Upper lobe of right lung (tissue), 1 donor: ENCODE measurements around the gene MATK. TPM values are rescaled to one million over a fixed set of nuclear protein-coding genes. Genes with fewer than 3 reads are reported as not detected.
A peak's percentile ranks its signal among the peaks of the same experiment; 100 is the strongest.

ENCODE experiments used
- ATAC-seq: fragments of 200-7000 bp; cut with Tn5 transposase; one replicate; pipeline ENCODE4 v1.9.1; 2020; ENCODE audit warnings: mild to moderate bottlenecking, moderate library complexity
- DNase-seq: peaks from one replicate; pipeline ENCODE4 v3.0.0-alpha.2; 2020
- H3K27ac ChIP-seq: fragments of 200-600 bp; one replicate; pipeline ENCODE4 v1.8.0; 2022
- H3K27me3 ChIP-seq: fragments of 200-600 bp; one replicate; pipeline ENCODE4 v1.8.0; 2022; ENCODE audit warnings: mild to moderate bottlenecking
- H3K36me3 ChIP-seq: fragments of 200-600 bp; one replicate; pipeline ENCODE4 v1.8.0; 2022
- H3K4me1 ChIP-seq: fragments of 200-600 bp; one replicate; pipeline ENCODE4 v1.8.0; 2022
- H3K4me3 ChIP-seq: fragments of 200-600 bp; one replicate; pipeline ENCODE4 v1.8.0; 2022; ENCODE audit warnings: mild to moderate bottlenecking
- H3K9me3 ChIP-seq: fragments of 200-600 bp; one replicate; pipeline ENCODE4 v1.8.0; 2022
- intact Hi-C: fragments of 100-400 bp; cut with DNase I; formaldehyde crosslinking; loops from one replicate; pipeline ENCODE4 v1.11.0; 2022
- total RNA-seq: library from RNA; stranded (reverse); fragmentation: NEBNext Ultra II Directional; extraction: Animal tissue kit (Norgen Biotek cat#: 25700); gene quantifications from one replicate; pipeline ENCODE4 v1.2.1, GENCODE V29; 2021
- TF ChIP-seq, protein P1 (sequence below): fragments of 200-600 bp; IDR thresholded peaks from one replicate; pipeline ENCODE4 v1.8.0; 2022; ENCODE audit warnings: antibody characterized with exemption
- donor health status: DM: no; HTN: yes; CAD: no; lungs with severe emphysema.

Gene MATK
- total RNA-seq, 1 donor from 2014 or later, result 22.6 TPM

- no peaks in the 10 kb centered on the region for H3K9me3 ChIP-seq
- no peaks in the 10 kb centered on the region for H3K27me3 ChIP-seq
- no peak overlapping the region for H3K27ac ChIP-seq
- intact Hi-C loops, result no loop called here
- no peak overlapping the region for H3K4me3 ChIP-seq
- TF ChIP-seq, protein P1, sequence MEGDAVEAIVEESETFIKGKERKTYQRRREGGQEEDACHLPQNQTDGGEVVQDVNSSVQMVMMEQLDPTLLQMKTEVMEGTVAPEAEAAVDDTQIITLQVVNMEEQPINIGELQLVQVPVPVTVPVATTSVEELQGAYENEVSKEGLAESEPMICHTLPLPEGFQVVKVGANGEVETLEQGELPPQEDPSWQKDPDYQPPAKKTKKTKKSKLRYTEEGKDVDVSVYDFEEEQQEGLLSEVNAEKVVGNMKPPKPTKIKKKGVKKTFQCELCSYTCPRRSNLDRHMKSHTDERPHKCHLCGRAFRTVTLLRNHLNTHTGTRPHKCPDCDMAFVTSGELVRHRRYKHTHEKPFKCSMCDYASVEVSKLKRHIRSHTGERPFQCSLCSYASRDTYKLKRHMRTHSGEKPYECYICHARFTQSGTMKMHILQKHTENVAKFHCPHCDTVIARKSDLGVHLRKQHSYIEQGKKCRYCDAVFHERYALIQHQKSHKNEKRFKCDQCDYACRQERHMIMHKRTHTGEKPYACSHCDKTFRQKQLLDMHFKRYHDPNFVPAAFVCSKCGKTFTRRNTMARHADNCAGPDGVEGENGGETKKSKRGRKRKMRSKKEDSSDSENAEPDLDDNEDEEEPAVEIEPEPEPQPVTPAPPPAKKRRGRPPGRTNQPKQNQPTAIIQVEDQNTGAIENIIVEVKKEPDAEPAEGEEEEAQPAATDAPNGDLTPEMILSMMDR, result no peak
- DNase-seq (no peak), ATAC-seq (no peak)
- H3K4me1 ChIP-seq, result no peaks in the 10 kb centered on the region
- H3K36me3 ChIP-seq, result peaks cover 46% of the 10 kb centered on the region
Measured at GRCh38 chr19:3752492-3752891, 33.7 kb downstream of the MATK start.

GRCh38 chr19:3751236-3751635 lies 34.9 kb downstream of the MATK start:
- TF ChIP-seq, protein P1, result no peak
- no peak overlapping the region for H3K4me3 ChIP-seq
- H3K9me3 ChIP-seq, result no peaks in the 10 kb centered on the region
- DNase-seq, result no peak
- intact Hi-C loops, result no loop called here
- H3K27me3 ChIP-seq, result no peaks in the 10 kb centered on the region
- peaks cover 39% of the 10 kb centered on the region for H3K36me3 ChIP-seq
- H3K4me1 ChIP-seq, result no peaks in the 10 kb centered on the region
- no peak for ATAC-seq
- H3K27ac ChIP-seq, result no peak overlapping the region

GRCh38 chr19:3750211-3750610 lies 36.0 kb downstream of the MATK start:
- no peak for DNase-seq
- H3K36me3 ChIP-seq, result peaks cover 39% of the 10 kb centered on the region

GRCh38 chr19:3748965-3749364 lies 37.2 kb downstream of the MATK start:
- intact Hi-C loops, result no loop called here
- ATAC-seq (peak; percentile 21), DNase-seq (no peak)
- no peak overlapping the region for H3K4me3 ChIP-seq
- peaks cover 39% of the 10 kb centered on the region for H3K36me3 ChIP-seq
- no peaks in the 10 kb centered on the region for H3K27me3 ChIP-seq
- H3K9me3 ChIP-seq, result no peaks in the 10 kb centered on the region
- TF ChIP-seq, protein P1, result no peak
- H3K4me1 ChIP-seq, result no peaks in the 10 kb centered on the region
- H3K27ac ChIP-seq, result no peak overlapping the region

More at GRCh38 chr19:3750211-3750610, 36.0 kb downstream of the MATK start:
- no peaks in the 10 kb centered on the region for H3K4me1 ChIP-seq
- intact Hi-C loops, result no loop called here
- no peak overlapping the region for H3K4me3 ChIP-seq
- TF ChIP-seq, protein P1, result no peak
- no peak overlapping the region for H3K27ac ChIP-seq
- no peaks in the 10 kb centered on the region for H3K27me3 ChIP-seq
- no peak for ATAC-seq
- H3K9me3 ChIP-seq, result no peaks in the 10 kb centered on the region

GRCh38 chr19:3746371-3747056 lies 39.7 kb downstream of the MATK start:
- Histone ChIP-seq H3K27me3 (no peaks in the 10 kb centered on the region), H3K27ac (no peak overlapping the region), H3K4me3 (no peak overlapping the region), H3K4me1 (no peaks in the 10 kb centered on the region), H3K36me3 (peaks cover 19% of the 10 kb centered on the region), H3K9me3 (no peaks in the 10 kb centered on the region)
- ATAC-seq (no peak), DNase-seq (no peak)
- TF ChIP-seq, protein P1, result no peak
- intact Hi-C loops, result no loop called here
